ENCODE data around the gene B3GNT3. TPM values are rescaled to one million over a fixed set of nuclear protein-coding genes. Genes with fewer than 3 reads are reported as not detected.

Gene B3GNT3
- total and polyA plus RNA-seq, 2 of the 8 experiments (the other 6 are each of a cell fraction or from before 2014, with no cell fraction given), result 1.5 TPM

DNA sequence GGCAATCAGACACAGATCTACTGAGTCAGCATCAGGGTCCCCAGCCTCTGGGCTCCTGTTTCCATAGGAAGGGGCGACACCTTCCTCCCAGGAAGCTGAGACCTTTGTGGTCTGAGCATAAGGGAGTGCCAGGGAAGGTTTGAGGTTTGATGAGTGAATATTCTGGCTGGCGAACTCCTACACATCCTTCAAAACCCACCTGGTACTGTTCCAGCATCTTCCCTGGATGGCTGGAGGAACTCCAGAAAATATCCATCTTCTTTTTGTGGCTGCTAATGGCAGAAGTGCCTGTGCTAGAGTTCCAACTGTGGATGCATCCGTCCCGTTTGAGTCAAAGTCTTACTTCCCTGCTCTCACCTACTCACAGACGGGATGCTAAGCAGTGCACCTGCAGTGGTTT, 17.2 kb downstream of the B3GNT3 start:
- H3K18ac ChIP-seq (ENCODE audit: extremely low read depth, low read length), result no peak overlapping the region
- H2BK5ac ChIP-seq (ENCODE audit: low read depth, low read length), result no peak overlapping the region
- H3K56ac ChIP-seq (replicated peaks; ENCODE audit: insufficient read length, low read depth, low read length), result no peak overlapping the region
- no peak overlapping the region for H2AK5ac ChIP-seq (ENCODE audit: low read depth, low read length)
- no peak overlapping the region for H4K91ac ChIP-seq (replicated peaks; ENCODE audit: insufficient read length, low read length)
- H4K20me1 ChIP-seq (replicated peaks in 1 of 2; ENCODE audit: control insufficient read depth in 1 of 2, insufficient read depth in 2 of 2, low read length in 2 of 2), result peaks cover 0 to 1% of the 10 kb centered on the region in 2 experiments
- no peak overlapping the region for H3K4ac ChIP-seq (replicated peaks; ENCODE audit: insufficient read length, low read depth, low read length)
- H3K23me2 ChIP-seq (ENCODE audit: low read depth, low read length), result no peaks in the 10 kb centered on the region
- no peak overlapping the region for H3K23ac ChIP-seq (ENCODE audit: insufficient read length)
- FAIRE-seq (no peak), DNase-seq (ENCODE audit: low read depth in 1 of 2, low spot score in 2 of 2) (no peak)
- ChIA-PET POLR2A (ENCODE audit: partially characterized antibody) (interaction anchor here (0.8 to 3.1 kb wide), 4 partner anchors 8 to 48 kb away, joined by 4 to 10 read pairs (median 4); partner anchors contain the start of genes B3GNT3 and RPL18A), CTCF (ENCODE audit: partially characterized antibody) (interaction anchor here (1.1 kb wide), 3 partner anchors 9 to 18 kb away, joined by 3 read pairs; no protein-coding TSS in a partner anchor)
- H3K27ac ChIP-seq (ENCODE audit: low read depth, low read length), result no peak overlapping the region
- no peaks in the 10 kb centered on the region for H3K4me1 ChIP-seq (replicated peaks in 1 of 4; ENCODE audit: control insufficient read depth in 3 of 4, insufficient read depth in 4 of 4, low read length in 3 of 4)
- no peaks in the 10 kb centered on the region for H3K9me3 ChIP-seq (ENCODE audit: insufficient read depth in 2 of 2, low read depth in 1 of 2, low read length in 1 of 2)
- no peaks in the 10 kb centered on the region; a peak in 1 of 7 replicates for H3K27me3 ChIP-seq (replicated peaks in 1 of 4; ENCODE audit: control insufficient read depth in 3 of 4, extremely low read depth in 1 of 4, insufficient read depth in 3 of 4, low read length in 3 of 4)
- WGBS, 2 experiments (ENCODE audit: extremely low coverage in 1 of 2, insufficient coverage in 1 of 2, insufficient read length in 1 of 2, insufficient replicate concordance in 2 of 2, low coverage in 1 of 2, low lambda C conversion rate in 2 of 2, missing lambda C conversion rate in 1 of 2), result 86% methylated on average over 5 of the region's 5 CpGs; no CpG with 5 or more reads in 1 of the 2 experiments
- H4K5ac ChIP-seq (ENCODE audit: insufficient read length, low read depth, low read length), result no peak overlapping the region
- H3K14ac ChIP-seq (ENCODE audit: insufficient read length), result no peak overlapping the region
- no peaks in the 10 kb centered on the region for H3K79me1 ChIP-seq (ENCODE audit: low read depth, low read length)
- H4K8ac ChIP-seq (ENCODE audit: extremely low read depth, insufficient read depth, low read length), result no peak overlapping the region
- no peaks in the 10 kb centered on the region for H3K36me3 ChIP-seq (ENCODE audit: control insufficient read depth in 2 of 4, insufficient read depth in 4 of 4, low read length in 3 of 4)
- no peak overlapping the region for H2BK20ac ChIP-seq (ENCODE audit: low read length)
- H3K4me2 ChIP-seq (ENCODE audit: insufficient read depth in 1 of 2, low read depth in 2 of 2, low read length in 2 of 2), result no peak overlapping the region
- no peak overlapping the region for H2BK120ac ChIP-seq (replicated peaks; ENCODE audit: low read depth, low read length)
- H2BK12ac ChIP-seq (ENCODE audit: low read depth, low read length), result no peak overlapping the region
- H3K4me3 ChIP-seq (ENCODE audit: extremely low read depth in 1 of 4, insufficient read depth in 2 of 4, low read depth in 3 of 4, low read length in 4 of 4), result no peak overlapping the region
- no peak overlapping the region for H2AFZ ChIP-seq (ENCODE audit: low read length)
- no peak overlapping the region for H2BK15ac ChIP-seq (ENCODE audit: low read length)
- H3K79me2 ChIP-seq (ENCODE audit: control insufficient read depth in 1 of 2, insufficient read depth in 2 of 2, low read length in 2 of 2), result no peaks in the 10 kb centered on the region
- H3K9ac ChIP-seq (replicated peaks in 1 of 4; ENCODE audit: extremely low read depth in 1 of 4, low read depth in 3 of 4, low read length in 3 of 4), result no peak overlapping the region
- TF ChIP-seq CHD1 (IDR thresholded peaks at IDR 0.05; ENCODE audit: low read depth, low read length) (no peak), SIX5 (IDR thresholded peaks at IDR 0.05; ENCODE audit: low read depth, low read length) (no peak), RNF2 (IDR thresholded peaks at IDR 0.05; ENCODE audit: borderline replicate concordance, low read depth, low read length, missing control alignments, poor library complexity, severe bottlenecking) (no peak), EZH2 (IDR thresholded peaks at IDR 0.05; ENCODE audit: low read depth, low read length, severe bottlenecking) (no peak), NANOG (IDR thresholded peaks at IDR 0.05; ENCODE audit: insufficient read depth, low read depth, low read length, poor library complexity, severe bottlenecking) (no peak), POLR2A (IDR thresholded peaks at IDR 0.05; ENCODE audit: control extremely low read depth in 1 of 2, low read depth in 2 of 2, low read length in 2 of 2) (no peak), NRF1 (IDR thresholded peaks at IDR 0.05; ENCODE audit: low read depth, low read length) (no peak), BCL11A (IDR thresholded peaks at IDR 0.05; ENCODE audit: low read depth in 2 of 2, low read length in 2 of 2) (no peak), GABPA (IDR thresholded peaks at IDR 0.05; ENCODE audit: borderline replicate concordance, insufficient read depth, low read length) (no peak), YY1 (IDR thresholded peaks at IDR 0.05; ENCODE audit: low read depth, low read length) (no peak), FOSL1 (IDR thresholded peaks at IDR 0.05; ENCODE audit: insufficient read depth, low read depth, low read length) (no peak), TAF7 (optimal IDR thresholded peaks at IDR 0.05; ENCODE audit: borderline replicate concordance, low read depth, low read length) (no peak)
- TF ChIP-seq, protein P1, sequence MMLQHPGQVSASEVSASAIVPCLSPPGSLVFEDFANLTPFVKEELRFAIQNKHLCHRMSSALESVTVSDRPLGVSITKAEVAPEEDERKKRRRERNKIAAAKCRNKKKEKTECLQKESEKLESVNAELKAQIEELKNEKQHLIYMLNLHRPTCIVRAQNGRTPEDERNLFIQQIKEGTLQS (IDR thresholded peaks at IDR 0.05; ENCODE audit: insufficient read depth, low read depth, low read length), result no peak
